22Rv1 (cell line): ENCODE measurements around the gene GRIN2B.

ENCODE experiments used
- ZFX ChIP-seq: fragments of 450-650 bp; IDR thresholded peaks from 2 replicates; pipeline ENCODE4 v1.6.1; 2017; ENCODE audit warnings: antibody characterized with exemption, borderline replicate concordance
- TF ChIP-seq, protein P1 (sequence below): fragments of 450-650 bp; IDR thresholded peaks from 2 replicates; pipeline ENCODE4 v1.5.1; 2017; ENCODE audit warnings: mild to moderate bottlenecking

DNA sequence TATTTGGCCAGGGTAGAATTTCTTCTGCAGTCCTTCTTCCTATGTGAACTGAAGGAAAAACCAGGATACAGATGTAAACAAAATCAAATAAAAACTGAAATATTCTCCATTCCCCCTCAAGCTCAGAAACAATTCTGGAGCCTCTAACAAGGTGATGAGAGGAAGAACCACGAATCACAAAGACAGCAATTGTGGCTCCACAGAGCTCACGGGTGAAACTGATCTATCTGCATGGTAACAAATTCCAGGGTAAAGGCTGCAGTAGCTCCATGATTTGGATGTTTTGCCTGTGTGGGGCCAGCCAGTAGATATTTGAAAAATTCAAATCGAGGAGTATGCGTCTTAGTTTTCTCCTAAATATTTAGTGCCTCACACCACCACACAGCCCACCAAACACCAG is 10.6 kb downstream of the GRIN2B start:
- TF ChIP-seq, protein P1, sequence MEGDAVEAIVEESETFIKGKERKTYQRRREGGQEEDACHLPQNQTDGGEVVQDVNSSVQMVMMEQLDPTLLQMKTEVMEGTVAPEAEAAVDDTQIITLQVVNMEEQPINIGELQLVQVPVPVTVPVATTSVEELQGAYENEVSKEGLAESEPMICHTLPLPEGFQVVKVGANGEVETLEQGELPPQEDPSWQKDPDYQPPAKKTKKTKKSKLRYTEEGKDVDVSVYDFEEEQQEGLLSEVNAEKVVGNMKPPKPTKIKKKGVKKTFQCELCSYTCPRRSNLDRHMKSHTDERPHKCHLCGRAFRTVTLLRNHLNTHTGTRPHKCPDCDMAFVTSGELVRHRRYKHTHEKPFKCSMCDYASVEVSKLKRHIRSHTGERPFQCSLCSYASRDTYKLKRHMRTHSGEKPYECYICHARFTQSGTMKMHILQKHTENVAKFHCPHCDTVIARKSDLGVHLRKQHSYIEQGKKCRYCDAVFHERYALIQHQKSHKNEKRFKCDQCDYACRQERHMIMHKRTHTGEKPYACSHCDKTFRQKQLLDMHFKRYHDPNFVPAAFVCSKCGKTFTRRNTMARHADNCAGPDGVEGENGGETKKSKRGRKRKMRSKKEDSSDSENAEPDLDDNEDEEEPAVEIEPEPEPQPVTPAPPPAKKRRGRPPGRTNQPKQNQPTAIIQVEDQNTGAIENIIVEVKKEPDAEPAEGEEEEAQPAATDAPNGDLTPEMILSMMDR, result no peak
- TF ChIP-seq ZFX, result no peak
